Pancreas (tissue), 10 donors: ENCODE data around the gene PALLD. TPM values are rescaled to one million over a fixed set of nuclear protein-coding genes. Genes with fewer than 3 reads are reported as not detected.

ENCODE experiments used
- ATAC-seq, 4 donors: fragments of 200-7000 bp; cut with Tn5 transposase; one replicate each; pipeline versions ENCODE4 v1.8.0 to v1.9.1; 2020; ENCODE audit warnings: mild to moderate bottlenecking in 4 of 4, moderate library complexity in 4 of 4
- DNase-seq, 6 donors: peaks; one replicate each; pipeline ENCODE4 v3.0.0-alpha.2; 2020
- FAIRE-seq: peaks from 2 replicates; lab custom pipeline; 2012; peaks lifted over from hg19 to GRCh38; lab: Jason Lieb, UNC
- H3K27ac ChIP-seq, 4 donors: fragments of 200-600 bp; sonication (generic); 1 replicate in 3 of 4; 2 replicates in 1 of 4; pipeline versions ENCODE4 v1.5.0 to v1.8.0; 2020
- H3K27me3 ChIP-seq, 4 donors: fragments of 200-600 bp; one replicate each; pipeline ENCODE4 v1.8.0; 2021
- H3K36me3 ChIP-seq, 3 donors: fragments of 200-600 bp; sonication (generic) in 1 of 3; one replicate each; pipeline versions ENCODE4 v1.5.0 to v1.8.0; 2020 to 2021
- H3K4me1 ChIP-seq, 3 donors: fragments of 200-600 bp; one replicate each; pipeline ENCODE4 v1.8.0; 2021
- H3K4me3 ChIP-seq, 4 donors: fragments of 200-600 bp; sonication (generic) in 2 of 4; one replicate each; pipeline versions ENCODE4 v1.5.0 to v1.8.0; 2020 to 2021
- H3K9me3 ChIP-seq, 4 donors: fragments of 200-600 bp; one replicate each; pipeline ENCODE4 v1.8.0; 2021
- CTCF ChIP-seq, 4 donors: fragments of 200-600 bp; sonication (generic) in 3 of 4; IDR thresholded peaks; one replicate each; pipeline versions ENCODE4 v1.5.0 to v1.8.0; 2021; ENCODE audit warnings: antibody characterized with exemption in 4 of 4
- WGBS, 2 donors: extraction: QIAGEN DNeasy Blood & Tissue Kit; methylation state at CpG; one replicate each; pipeline ENCODE4 v1.1.7; 2013; 5-methylcytosine and 5-hydroxymethylcytosine counted together
- intact Hi-C, 3 donors: fragments of 100-400 bp; cut with DNase I; formaldehyde crosslinking; loops; one replicate each; pipeline versions ENCODE4 v1.11.1 to v1.14.2; 2022
- polyA plus RNA-seq, 2 donors: library from polyadenylated mRNA; stranded (reverse); fragments of 200-250 nt; gene quantifications; one replicate each; pipeline ENCODE4 v1.2.3, GENCODE V29; 2013
- total RNA-seq, 6 donors: library from RNA; stranded (reverse); fragmentation: NEBNext Ultra II Directional in 4 of 6; extraction: Animal tissue kit (Norgen Biotek cat#: 25700) in 4 of 6; gene quantifications; one replicate each; pipeline versions ENCODE4 v1.2.1 to v1.2.4, GENCODE V29; 2021 to 2023
- donor health status: healthy with polysubstance abuse.
- donor health status: DM: no; HTN: no; CAD: no; lungs with moderate emphysema.
- donor health status: DM: no; HTN: no; CAD: no.
- donor health status: control.
- donor health status: control.
- donor health status: Bipolar disorder and iron deficiency.
- donor health status: DM: yes; HTN: yes; CAD: no.
- donor health status: DM: no; HTN: no; CAD: no.
- donor health status: DM: no; HTN: no; CAD: no.
- donor health status: DM: yes; HTN: yes; CAD: no.

PALLD gene
- total and polyA plus RNA-seq, 8 donors: 4.4 to 44.2 (median 14.1) TPM

- Histone ChIP-seq H3K36me3 (no peaks in the 10 kb centered on the region), H3K4me3 (no peak overlapping the region), H3K27ac (no peak overlapping the region), H3K27me3 (peaks cover 0 to 4% (median 0%) of the 10 kb centered on the region in 4 donors), H3K4me1 (peaks cover 0 to 2% (median 0%) of the 10 kb centered on the region in 3 donors), H3K9me3 (peaks cover 0 to 3% (median 0%) of the 10 kb centered on the region in 4 donors)
- TF ChIP-seq CTCF (IDR thresholded peaks at IDR 0.05): no peak
- ATAC-seq (peak; percentile 87 to 98 (median 96)), FAIRE-seq (peak; percentile 95), DNase-seq (peak in 3 of 6 donors; percentile 29 to 43 (median 31))
- intact Hi-C loops: loop anchor here in 1 of 3 donors (5.0 kb wide), 1 partner anchor 207 kb away; no protein-coding TSS in a partner anchor
- 21 to 24% methylated on average over 9 of the region's 9 CpGs for WGBS, 2 donors
Measured at GRCh38 chr4:168569066-168569930, 72.4 kb downstream of the PALLD start.

GRCh38 chr4:168569931-168570276, 73.1 kb downstream of the PALLD start:
- no peak overlapping the region for H3K27ac ChIP-seq

GRCh38 chr4:168570466-168570865, 73.6 kb downstream of the PALLD start:
- DNase-seq: no peak
- no peak for ATAC-seq
- Histone ChIP-seq H3K27ac (no peak overlapping the region), H3K9me3 (peaks cover 0 to 3% (median 0%) of the 10 kb centered on the region in 4 donors), H3K27me3 (peaks cover 0 to 4% (median 0%) of the 10 kb centered on the region in 4 donors), H3K4me1 (peaks cover 0 to 2% (median 0%) of the 10 kb centered on the region in 3 donors), H3K4me3 (no peak overlapping the region), H3K36me3 (no peaks in the 10 kb centered on the region)
- FAIRE-seq: no peak
- intact Hi-C loops: no loop called here
- no peak for TF ChIP-seq CTCF (IDR thresholded peaks at IDR 0.05)

More at GRCh38 chr4:168569931-168570276, 73.1 kb downstream of the PALLD start:
- intact Hi-C loops: loop anchor here in 1 of 3 donors (5.0 kb wide), 1 partner anchor 208 kb away; no protein-coding TSS in a partner anchor
- DNase-seq (no peak), FAIRE-seq (peak; percentile 29), ATAC-seq (no peak)
- Histone ChIP-seq H3K9me3 (peaks cover 0 to 3% (median 0%) of the 10 kb centered on the region in 4 donors), H3K36me3 (no peaks in the 10 kb centered on the region), H3K4me3 (no peak overlapping the region), H3K27me3 (peaks cover 0 to 4% (median 0%) of the 10 kb centered on the region in 4 donors), H3K4me1 (peaks cover 0 to 2% (median 0%) of the 10 kb centered on the region in 3 donors)
- no peak for TF ChIP-seq CTCF (IDR thresholded peaks at IDR 0.05)
- WGBS, 2 donors: 27 to 28% methylated on average over 9 of the region's 9 CpGs

- WGBS, 2 donors: 83 to 90% methylated on average over 3 of the region's 3 CpGs
- Histone ChIP-seq H3K36me3 (no peaks in the 10 kb centered on the region), H3K9me3 (peaks cover 0 to 3% (median 0%) of the 10 kb centered on the region in 4 donors), H3K4me1 (peaks cover 0 to 2% (median 0%) of the 10 kb centered on the region in 3 donors), H3K4me3 (no peak overlapping the region), H3K27ac (no peak overlapping the region), H3K27me3 (peaks cover 0 to 4% (median 0%) of the 10 kb centered on the region in 4 donors)
- intact Hi-C loops: no loop called here
- no peak for DNase-seq
- no peak for TF ChIP-seq CTCF (IDR thresholded peaks at IDR 0.05)
- ATAC-seq: no peak
- no peak for FAIRE-seq
Measured at GRCh38 chr4:168572002-168572401, 75.2 kb downstream of the PALLD start.
